GM21447 (cell line): ENCODE measurements around the gene LYZL6.
"Not testable (repeated sequence)": the region's sequence is repeated elsewhere in the genome, so short reads cannot be mapped to it uniquely, and the experiment has no call there.

Experiments used
- ATAC-seq: cut with Tn5 transposase; IDR thresholded peaks from one replicate; pipeline ENCODE4 v1.9.1; 2021; ENCODE audit not compliant: unreplicated experiment

The LYZL6 gene

GRCh38 chr17:35907691-35908090, 35.8 kb downstream of the LYZL6 start:
- ATAC-seq, result no peak

DNA sequence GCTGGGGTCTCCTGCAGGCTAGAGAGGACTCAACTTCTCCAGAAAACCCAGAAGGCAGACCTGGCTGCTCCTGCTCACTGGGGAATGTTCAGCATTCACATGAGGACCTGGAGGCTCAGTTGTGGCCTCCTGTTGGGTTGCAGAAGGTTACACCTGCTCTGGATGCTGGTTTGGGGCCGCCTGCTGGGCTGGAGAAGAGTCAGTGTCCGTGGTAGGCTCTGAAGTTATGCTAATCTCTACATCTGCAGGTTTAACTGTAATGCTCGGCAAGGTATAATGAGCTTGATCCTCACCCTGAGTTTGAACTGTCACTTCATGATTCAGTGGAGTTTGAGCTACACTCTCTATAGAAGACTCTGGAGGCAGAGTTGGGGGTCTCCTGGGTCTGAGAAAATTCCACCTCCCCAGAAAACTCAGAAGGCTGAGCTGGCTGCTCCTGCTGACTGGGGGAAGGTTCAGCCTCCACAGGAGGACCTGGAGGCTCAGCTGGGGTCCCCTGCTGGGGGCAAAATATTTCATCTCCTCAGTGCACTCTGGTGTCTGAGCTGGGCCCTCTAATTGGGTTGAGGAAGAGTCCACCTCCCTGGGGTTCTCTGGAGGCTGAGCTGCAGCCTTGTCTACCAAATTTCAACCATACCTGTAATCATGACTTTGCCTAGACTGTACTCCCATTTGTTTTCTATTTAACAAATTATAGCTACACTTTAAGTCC, 36.4 kb downstream of the LYZL6 start:
- ATAC-seq, result no peak

- no peak for ATAC-seq
Measured at GRCh38 chr17:35906191-35906925, 37.2 kb downstream of the LYZL6 start.

GRCh38 chr17:35903451-35903850, 40.1 kb downstream of the LYZL6 start:
- no peak for ATAC-seq

DNA sequence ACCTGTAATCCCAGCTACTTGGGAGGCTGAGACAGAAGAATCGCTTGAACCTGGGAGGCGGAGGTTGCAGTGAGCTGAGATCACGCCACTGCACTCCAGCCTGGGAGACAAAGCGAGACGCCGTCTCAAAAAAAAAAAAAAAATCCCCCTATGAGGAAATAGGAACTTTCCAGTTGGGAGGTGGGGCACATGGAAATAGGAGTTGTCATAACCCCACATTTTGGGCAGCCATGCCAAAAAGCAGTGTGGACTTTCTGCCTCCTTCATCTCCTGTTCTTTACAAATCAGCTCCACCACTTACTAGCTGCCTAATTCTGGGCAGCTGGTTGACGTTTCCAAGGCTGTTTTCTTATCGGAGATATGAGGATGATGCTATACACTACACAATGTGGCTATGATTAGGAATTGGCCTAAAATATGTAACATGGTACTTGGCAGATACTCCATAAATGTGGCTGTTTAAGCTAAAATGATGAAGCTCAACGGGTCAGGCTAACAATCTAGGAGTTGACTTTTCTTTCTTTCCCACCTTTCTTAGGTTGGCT, 41.8 kb downstream of the LYZL6 start:
- no peak for ATAC-seq

- no peak for ATAC-seq
Measured at GRCh38 chr17:35900708-35901480, 42.6 kb downstream of the LYZL6 start.

GRCh38 chr17:35900280-35900679, 43.2 kb downstream of the LYZL6 start:
- no peak for ATAC-seq

- no peak for ATAC-seq
Measured at GRCh38 chr17:35898283-35899070, 45.0 kb downstream of the LYZL6 start.

- ATAC-seq, result not testable (repeated sequence)
Measured at GRCh38 chr17:35897772-35898171, 45.7 kb downstream of the LYZL6 start.

GRCh38 chr17:35895636-35896587, 47.6 kb downstream of the LYZL6 start:
- ATAC-seq, result peak; percentile 70

DNA sequence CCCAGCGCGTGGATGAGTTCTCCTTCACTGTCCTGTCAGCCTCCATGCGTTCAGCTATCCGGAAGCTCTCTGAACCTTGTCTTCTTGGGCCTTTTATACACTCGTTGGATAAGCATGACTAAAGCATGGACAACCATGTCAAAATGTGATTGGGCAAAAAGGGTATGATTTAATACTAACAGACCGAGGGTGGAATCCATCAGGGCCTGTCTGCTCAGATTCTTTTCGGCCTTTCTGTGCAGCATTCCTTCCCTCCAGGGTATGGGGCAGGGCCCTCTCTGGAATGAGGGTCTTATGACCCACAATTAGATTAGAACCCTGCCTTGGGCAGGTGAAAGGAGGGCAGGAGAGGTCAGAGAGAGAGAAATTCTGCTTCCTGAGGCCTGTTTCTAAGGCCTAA, 49.3 kb downstream of the LYZL6 start:
- no peak for ATAC-seq

- ATAC-seq, result no peak
Measured at GRCh38 chr17:35893751-35894150, 49.8 kb downstream of the LYZL6 start.

GRCh38 chr17:35892091-35893035, 51.1 kb downstream of the LYZL6 start:
- ATAC-seq, result no peak

GRCh38 chr17:35891269-35891668, 52.2 kb downstream of the LYZL6 start:
- no peak for ATAC-seq

- ATAC-seq, result peak; percentile 51
Measured at GRCh38 chr17:35890774-35891155, 52.7 kb downstream of the LYZL6 start.

- no peak for ATAC-seq
Measured at GRCh38 chr17:35889818-35890773, 53.4 kb downstream of the LYZL6 start.

- ATAC-seq, result no peak
Measured at GRCh38 chr17:35889241-35889640, 54.3 kb downstream of the LYZL6 start.
